ENCODE measurements around the gene ALOX5. TPM values are rescaled to one million over a fixed set of nuclear protein-coding genes. Genes with fewer than 3 reads are reported as not detected.

Gene ALOX5
- total and polyA plus RNA-seq, 2 of the 4 experiments (the other 2 are of a cell fraction) = not detected

- H2BK120ac ChIP-seq (ENCODE audit: low read depth, low read length) = no peak overlapping the region
- no peaks in the 10 kb centered on the region for H4K20me1 ChIP-seq (ENCODE audit: insufficient read depth, low read length)
- no peak for DNase-seq
- no peaks in the 10 kb centered on the region for H3K79me1 ChIP-seq (ENCODE audit: low read depth in 1 of 2, low read length in 2 of 2)
- H2AK9ac ChIP-seq (replicated peaks; ENCODE audit: low read depth, low read length, poor library complexity) = no peak overlapping the region
- H2BK5ac ChIP-seq (ENCODE audit: low read depth, low read length, poor library complexity, severe bottlenecking) = no peak overlapping the region
- H3K4ac ChIP-seq (ENCODE audit: low read depth, low read length) = no peak overlapping the region
- in situ Hi-C loops (cut with MboI; ENCODE audit: low sequenced_read_pairs) = no loop called here
- no peak overlapping the region for H2BK20ac ChIP-seq (ENCODE audit: low read depth, low read length)
- H3K4me3 ChIP-seq (ENCODE audit: insufficient read depth, low read depth, low read length) = no peak overlapping the region
- H3K4me2 ChIP-seq (ENCODE audit: low read depth, low read length) = no peak overlapping the region
- H3K14ac ChIP-seq (replicated peaks; ENCODE audit: low read depth, low read length) = no peak overlapping the region
- dilution Hi-C loops (cut with HindIII; ENCODE audit: low sequenced_read_pairs, unreplicated experiment) = no loop called here
- no peak for ATAC-seq (ENCODE audit: low read depth)
- BruUV-seq (replicated peaks) = no TSS peak
- H3K27me3 ChIP-seq (ENCODE audit: control insufficient read depth, insufficient read depth, low read length) = peaks cover 57% of the 10 kb centered on the region
- no peak overlapping the region for H4K8ac ChIP-seq (ENCODE audit: low read depth in 2 of 2, low read length in 2 of 2)
- no peaks in the 10 kb centered on the region for H3K36me3 ChIP-seq (ENCODE audit: control insufficient read depth, insufficient read depth, low read length)
- no peak overlapping the region for H3K56ac ChIP-seq (ENCODE audit: extremely low read depth, insufficient read depth, low read length)
- ChIA-PET CTCF (no interaction called here), POLR2A (ENCODE audit: unreplicated experiment) (no interaction called here)
- no peak overlapping the region for H3K27ac ChIP-seq (ENCODE audit: insufficient read depth, low read length)
- 11% methylated on average over 3 of the region's 16 CpGs; no CpG with 5 or more reads in 1 of the 2 experiments for WGBS, 2 experiments (ENCODE audit: extremely low coverage in 2 of 2, insufficient read length in 1 of 2)
- no peak overlapping the region for H3K9ac ChIP-seq (ENCODE audit: low read depth, low read length)
- H4K5ac ChIP-seq (ENCODE audit: low read depth, low read length) = no peak overlapping the region
- no peaks in the 10 kb centered on the region for H3K9me1 ChIP-seq (ENCODE audit: insufficient read depth, low read length)
- H3K9me3 ChIP-seq (ENCODE audit: control insufficient read depth, insufficient read depth, low read length) = no peaks in the 10 kb centered on the region
- H3K18ac ChIP-seq (ENCODE audit: low read depth, low read length) = no peak overlapping the region
- no peak overlapping the region for H3K23ac ChIP-seq (ENCODE audit: low read depth, low read length)
- H2BK15ac ChIP-seq (ENCODE audit: low read depth, low read length) = no peak overlapping the region
- intact Hi-C loops (cut with micrococcal nuclease) = no loop called here
- TF ChIP-seq MAFK (IDR thresholded peaks at IDR 0.05; ENCODE audit: low read depth, low read length) (no peak), POLR2A (IDR thresholded peaks at IDR 0.05; ENCODE audit: low read depth, low read length) (no peak), MAZ (IDR thresholded peaks at IDR 0.05; ENCODE audit: borderline replicate concordance, low read depth, low read length) (no peak), CTCF (conservative IDR thresholded peaks at IDR 0.05; ENCODE audit: low read depth, low read length) (no peak), MXI1 (IDR thresholded peaks at IDR 0.05; ENCODE audit: borderline replicate concordance, low read depth, low read length) (no peak)
- H2AK5ac ChIP-seq (ENCODE audit: low read depth, low read length) = no peak overlapping the region
- H2AFZ ChIP-seq (replicated peaks; ENCODE audit: low read length, poor library complexity) = peak overlapping the region; percentile 21
- no peaks in the 10 kb centered on the region for H3K4me1 ChIP-seq (ENCODE audit: control insufficient read depth, insufficient read depth, low read length)
- no peak overlapping the region for H4K91ac ChIP-seq (ENCODE audit: insufficient read depth, low read depth, low read length)
These were observed 54.0 kb downstream of the ALOX5 start for GRCh38 chr10:45427970-45428366.

Measured in IMR-90 (cell line).